HEK293T (cell line): Measurements from ENCODE around the gene DDX24.

ENCODE experiments used
- BHLHE40 ChIP-seq: fragments of 450-650 bp; IDR thresholded peaks from 2 replicates; pipeline ENCODE4 v1.6.1; 2016; ENCODE audit warnings: mild to moderate bottlenecking, moderate library complexity, borderline replicate concordance
- PKNOX1 ChIP-seq: fragments of 450-650 bp; IDR thresholded peaks from 2 replicates; pipeline ENCODE4 v1.6.1; 2016

- TF ChIP-seq PKNOX1 (no peak), BHLHE40 (no peak)
Measured at GRCh38 chr14:94029671-94030203, 51.3 kb downstream of the DDX24 start.
